GM11168 (cell line): ENCODE data around the gene IL16.

Source experiments
- in situ Hi-C: fragments of 300-500 bp; cut with MboI; formaldehyde crosslinking; loops from one replicate; pipeline ENCODE4 v1.12.0; 2022; ENCODE audit warnings: low sequenced_read_pairs; ENCODE audit not compliant: unreplicated experiment

Gene IL16

GRCh38 chr15:81254277-81254915, 57.7 kb downstream of the IL16 start:
- in situ Hi-C loops: no loop called here

GRCh38 chr15:81254916-81255290, 58.2 kb downstream of the IL16 start:
- in situ Hi-C loops: no loop called here

- in situ Hi-C loops: no loop called here
Measured at GRCh38 chr15:81255315-81255957, 58.8 kb downstream of the IL16 start.

- in situ Hi-C loops: no loop called here
Measured at GRCh38 chr15:81255958-81256320, 59.3 kb downstream of the IL16 start.

GRCh38 chr15:81256916-81257315, 60.2 kb downstream of the IL16 start:
- in situ Hi-C loops: no loop called here

GRCh38 chr15:81257435-81257834, 60.8 kb downstream of the IL16 start:
- in situ Hi-C loops: no loop called here

GRCh38 chr15:81258455-81258854, 61.8 kb downstream of the IL16 start:
- in situ Hi-C loops: no loop called here

GRCh38 chr15:81259760-81260298, 63.1 kb downstream of the IL16 start:
- in situ Hi-C loops: no loop called here

GRCh38 chr15:81261172-81261811, 64.6 kb downstream of the IL16 start:
- in situ Hi-C loops: no loop called here

GRCh38 chr15:81263477-81263876, 66.8 kb downstream of the IL16 start:
- in situ Hi-C loops: no loop called here

- in situ Hi-C loops: no loop called here
Measured at GRCh38 chr15:81264072-81264857, 67.6 kb downstream of the IL16 start.

GRCh38 chr15:81265256-81265943, 68.7 kb downstream of the IL16 start:
- in situ Hi-C loops: loop anchor here (5.0 kb wide), 2 partner anchors 137 to 158 kb away; no protein-coding TSS in a partner anchor

- in situ Hi-C loops: loop anchor here (5.0 kb wide), 2 partner anchors 136 to 159 kb away; no protein-coding TSS in a partner anchor
Measured at GRCh38 chr15:81265944-81266775, 69.5 kb downstream of the IL16 start.

- in situ Hi-C loops: loop anchor here (5.0 kb wide), 2 partner anchors 134 to 161 kb away; no protein-coding TSS in a partner anchor
Measured at GRCh38 chr15:81268340-81268739, 71.7 kb downstream of the IL16 start.

- in situ Hi-C loops: loop anchor here (5.0 kb wide), 2 partner anchors 133 to 162 kb away; no protein-coding TSS in a partner anchor
Measured at GRCh38 chr15:81268881-81269601, 72.4 kb downstream of the IL16 start.

- in situ Hi-C loops: no loop called here
Measured at GRCh38 chr15:81270188-81270587, 73.5 kb downstream of the IL16 start.

GRCh38 chr15:81270781-81271491, 74.3 kb downstream of the IL16 start:
- in situ Hi-C loops: no loop called here
